ENCODE results near the gene EEF1AKMT2. TPM values are rescaled to one million over a fixed set of nuclear protein-coding genes. Genes with fewer than 3 reads are reported as not detected.

Gene EEF1AKMT2
- total RNA-seq, 1 experiment from 2014 or later, result 21.6 TPM

- DNase-seq (ENCODE audit: low spot score) (no peak), ATAC-seq (no peak)
- Mint-ChIP-seq H3K27ac (peak overlapping the region; percentile 24), H3K4me3 (peak overlapping the region; percentile 32), H3K27me3 (ENCODE audit: low read depth) (peaks cover 19% of the 10 kb centered on the region), H3K9me3 (no peaks in the 10 kb centered on the region), H3K36me3 (no peaks in the 10 kb centered on the region), H3K4me1 (peaks cover 65% of the 10 kb centered on the region)
- TF ChIP-seq USF2 (CRISPR knock-in tag; IDR thresholded peaks at IDR 0.05) (no peak), FOXP1 (CRISPR knock-in tag; IDR thresholded peaks at IDR 0.05; ENCODE audit: borderline replicate concordance) (no peak), CTCF (IDR thresholded peaks at IDR 0.05) (no peak), ZNF138 (CRISPR knock-in tag; conservative IDR thresholded peaks at IDR 0.05) (no peak), ERG (CRISPR knock-in tag; IDR thresholded peaks at IDR 0.05) (no peak), CBFB (CRISPR knock-in tag; IDR thresholded peaks at IDR 0.05; ENCODE audit: low read depth) (no peak), ZBTB21 (CRISPR knock-in tag; IDR thresholded peaks at IDR 0.05; ENCODE audit: borderline replicate concordance) (no peak), ZNF232 (CRISPR knock-in tag; IDR thresholded peaks at IDR 0.05) (no peak), AR (CRISPR knock-in tag; IDR thresholded peaks at IDR 0.05) (no peak), ATF6 (CRISPR knock-in tag; IDR thresholded peaks at IDR 0.05) (no peak), GRHL2 (CRISPR knock-in tag; IDR thresholded peaks at IDR 0.05; ENCODE audit: insufficient replicate concordance, severe bottlenecking) (no peak), ZNF219 (CRISPR knock-in tag; IDR thresholded peaks at IDR 0.05; ENCODE audit: borderline replicate concordance) (no peak), FOXP4 (CRISPR knock-in tag; IDR thresholded peaks at IDR 0.05) (no peak), SP1 (CRISPR knock-in tag; conservative IDR thresholded peaks at IDR 0.05) (no peak), OVOL2 (CRISPR knock-in tag; IDR thresholded peaks at IDR 0.05; ENCODE audit: borderline replicate concordance) (no peak), SOX15 (CRISPR knock-in tag; IDR thresholded peaks at IDR 0.05) (no peak), ATF3 (CRISPR knock-in tag; conservative IDR thresholded peaks at IDR 0.05) (no peak), NR2C2 (CRISPR knock-in tag; IDR thresholded peaks at IDR 0.05) (no peak), TEAD1 (CRISPR knock-in tag; IDR thresholded peaks at IDR 0.05) (no peak)
- POLR2A ChIA-PET, result no interaction called here
- CTCF ChIA-PET, result interaction anchor here (1.0 to 4.9 kb wide), 13 partner anchors 20 to 208 kb away, joined by 3 to 57 read pairs (median 14); no protein-coding TSS in a partner anchor
These were observed 52.4 kb downstream of the EEF1AKMT2 start for GRCh38 chr10:124739119-124739921.

All from WTC11 (cell line).